Mammary epithelial cell (primary cell): ENCODE results near the gene IL11RA.

Experiments
- CTCF ChIP-seq, 2 donors: IDR thresholded peaks in 1 of 2; conservative IDR thresholded peaks in 1 of 2; 2 replicates each; pipeline ENCODE4 v1.5.1; 2011 to 2012; ENCODE audit warnings: inconsistent platforms in 2 of 2, low read length in 2 of 2, mild to moderate bottlenecking in 2 of 2, control low read depth in 1 of 2, low read depth in 1 of 2; ENCODE audit not compliant: insufficient read depth in 1 of 2; ENCODE audit errors: extremely low read depth in 1 of 2
- EZH2 ChIP-seq: IDR thresholded peaks from 2 replicates; pipeline ENCODE4 v1.6.1; 2012; ENCODE audit warnings: low read length, inconsistent platforms, borderline replicate concordance

- TF ChIP-seq CTCF (conservative IDR thresholded peaks at IDR 0.05 in 1 of 2, IDR thresholded peaks at IDR 0.05 in 1 of 2; ENCODE audit: extremely low read depth in 1 of 2, insufficient read depth in 1 of 2, low read depth in 1 of 2, low read length in 2 of 2) (no peak), EZH2 (no peak)
These were observed 7.7 kb downstream of the IL11RA start for GRCh38 chr9:34659592-34660253.
